Parathyroid adenoma (tissue), 2 donors: Measurements from ENCODE around the gene HES6.

Experiments
- H2AFZ ChIP-seq: fragments of 300-600 bp; sonication (generic); one replicate; pipeline ENCODE4 v1.7.0; 2017; ENCODE audit warnings: antibody characterized with exemption, mild to moderate bottlenecking
- H3K27ac ChIP-seq: fragments of 300-600 bp; sonication (generic); one replicate; pipeline ENCODE4 v1.7.0; 2017
- H3K27me3 ChIP-seq: fragments of 300-600 bp; sonication (generic); one replicate; pipeline ENCODE4 v1.7.0; 2017; ENCODE audit warnings: low read length; ENCODE audit not compliant: control insufficient read depth, insufficient read depth
- H3K36me3 ChIP-seq: fragments of 300-600 bp; sonication (generic); one replicate; pipeline ENCODE4 v1.7.0; 2017; ENCODE audit warnings: low read length; ENCODE audit not compliant: control insufficient read depth, insufficient read depth
- H3K4me1 ChIP-seq: fragments of 300-600 bp; sonication (generic); one replicate; pipeline ENCODE4 v1.7.0; 2017; ENCODE audit warnings: control low read depth
- H3K4me2 ChIP-seq: fragments of 300-600 bp; sonication (generic); one replicate; pipeline ENCODE4 v1.7.0; 2017; ENCODE audit warnings: low read length
- H3K4me3 ChIP-seq: fragments of 300-600 bp; sonication (generic); one replicate; pipeline ENCODE4 v1.7.0; 2017; ENCODE audit warnings: low read depth, low read length
- H3K79me2 ChIP-seq: fragments of 300-600 bp; sonication (generic); one replicate; pipeline ENCODE4 v1.7.0; 2017; ENCODE audit warnings: control low read depth
- H3K9ac ChIP-seq: fragments of 300-600 bp; sonication (generic); one replicate; pipeline ENCODE4 v1.7.0; 2017; ENCODE audit warnings: mild to moderate bottlenecking
- H3K9me3 ChIP-seq: fragments of 300-600 bp; sonication (generic); one replicate; pipeline ENCODE4 v1.7.0; 2017; ENCODE audit warnings: low read length; ENCODE audit not compliant: control insufficient read depth
- CTCF ChIP-seq: fragments of 300-600 bp; sonication (generic); IDR thresholded peaks from one replicate; pipeline ENCODE4 v1.7.0; 2017; ENCODE audit warnings: antibody characterized with exemption, mild to moderate bottlenecking
- donor health status: primary hyperparathyroidism.

Gene HES6

GRCh38 chr2:238239863-238240756 is at the start of gene HES6:
TSS of gene HES6 (minus strand) at chr2:238240038. CDS start at chr2:238239905, 133 bp downstream.
- Histone ChIP-seq H3K9me3 (no peaks in the 10 kb centered on the region), H3K79me2 (no peaks in the 10 kb centered on the region), H3K27me3 (no peaks in the 10 kb centered on the region), H3K4me3 (peak within 1 kb of the TSS; percentile 34), H3K27ac (no peak within 1 kb of the TSS), H2AFZ (peak within 1 kb of the TSS; percentile 86), H3K9ac (no peak within 1 kb of the TSS), H3K4me1 (no peaks in the 10 kb centered on the region), H3K36me3 (no peaks in the 10 kb centered on the region), H3K4me2 (peak within 1 kb of the TSS; percentile 90)
- TF ChIP-seq CTCF: no peak

- Histone ChIP-seq H3K27me3 (no peaks in the 10 kb centered on the region), H3K4me1 (peaks cover 9% of the 10 kb centered on the region), H3K4me3 (peak overlapping the region; percentile 88), H3K4me2 (peak overlapping the region; percentile 90), H3K36me3 (no peaks in the 10 kb centered on the region), H3K9ac (no peak overlapping the region), H2AFZ (peak overlapping the region; percentile 91), H3K27ac (peak overlapping the region; percentile 77), H3K79me2 (peaks cover 10% of the 10 kb centered on the region), H3K9me3 (no peaks in the 10 kb centered on the region)
- no peak for TF ChIP-seq CTCF
Observed at GRCh38 chr2:238289574-238289973, 49.7 kb upstream of the HES6 start.

GRCh38 chr2:238288650-238289573 is 49.1 kb upstream of the HES6 start:
- peak; percentile 41 for TF ChIP-seq CTCF
- peak overlapping the region; percentile 88 for H3K4me3 ChIP-seq
- no peaks in the 10 kb centered on the region for H3K9me3 ChIP-seq
- peak overlapping the region; percentile 13 for H3K9ac ChIP-seq
- H3K27ac ChIP-seq: peak overlapping the region; percentile 77
- H3K79me2 ChIP-seq: peaks cover 12% of the 10 kb centered on the region
- peak overlapping the region; percentile 91 for H2AFZ ChIP-seq
- no peaks in the 10 kb centered on the region for H3K36me3 ChIP-seq
- H3K4me2 ChIP-seq: peak overlapping the region; percentile 90
- H3K4me1 ChIP-seq: peaks cover 3% of the 10 kb centered on the region
- no peaks in the 10 kb centered on the region for H3K27me3 ChIP-seq

GRCh38 chr2:238287737-238288649 is 48.2 kb upstream of the HES6 start, which contains the start of gene PER2:
TSS of gene PER2 (minus strand) at chr2:238288610. CDS start at chr2:238277936, 10,674 bp downstream.
- peaks cover 15% of the 10 kb centered on the region for H3K79me2 ChIP-seq
- peak; percentile 23 for TF ChIP-seq CTCF

More at GRCh38 chr2:238287737-238288649, 48.2 kb upstream of the HES6 start, which contains the start of gene PER2:
- Histone ChIP-seq H3K4me3 (peak within 1 kb of the TSS; percentile 88), H3K27me3 (no peaks in the 10 kb centered on the region), H3K27ac (peak within 1 kb of the TSS; percentile 77), H2AFZ (peak within 1 kb of the TSS; percentile 91), H3K4me1 (no peaks in the 10 kb centered on the region), H3K4me2 (peak within 1 kb of the TSS; percentile 90), H3K36me3 (no peaks in the 10 kb centered on the region), H3K9ac (peak within 1 kb of the TSS; percentile 82), H3K9me3 (no peaks in the 10 kb centered on the region)
